Testis (tissue), 3 donors: Measurements from ENCODE around the gene TRABD2B. TPM values are rescaled to one million over a fixed set of nuclear protein-coding genes. Genes with fewer than 3 reads are reported as not detected.
A peak's percentile ranks its signal among the peaks of the same experiment; 100 is the strongest.

Experiments used
- DNase-seq: peaks from one replicate; pipeline ENCODE4 v3.0.0-alpha.2; 2019
- H3K27ac ChIP-seq, 2 donors: fragments of 200-600 bp; sonication (generic); one replicate each; pipeline ENCODE4 v1.5.1; 2019
- H3K27me3 ChIP-seq: fragments of 200-600 bp; sonication (generic); one replicate; pipeline ENCODE4 v1.5.1; 2019
- H3K36me3 ChIP-seq: fragments of 200-600 bp; sonication (generic); one replicate; pipeline ENCODE4 v1.5.1; 2017; ENCODE audit warnings: low read depth; ENCODE audit errors: missing control alignments
- H3K4me1 ChIP-seq: fragments of 200-600 bp; sonication (generic); one replicate; pipeline ENCODE4 v1.5.1; 2019
- H3K4me3 ChIP-seq, 2 donors: fragments of 200-600 bp; sonication (generic); one replicate each; pipeline ENCODE4 v1.5.1; 2017 to 2019
- H3K9me3 ChIP-seq: fragments of 200-600 bp; sonication (generic); one replicate; pipeline ENCODE4 v1.5.1; 2017
- CTCF ChIP-seq, 3 experiments: fragments of 450-650 bp in 2 of 3; fragments of 200-600 bp in 1 of 3; sonication (generic) in 1 of 3; IDR thresholded peaks; one replicate each; pipeline ENCODE4 v1.5.1; 2016 to 2019; ENCODE audit warnings: antibody characterized with exemption in 3 of 3, mild to moderate bottlenecking in 2 of 3, moderate library complexity in 1 of 3
- POLR2A ChIP-seq: fragments of 450-650 bp; IDR thresholded peaks from one replicate; pipeline ENCODE4 v1.6.1; 2017; ENCODE audit warnings: antibody characterized with exemption, mild to moderate bottlenecking, moderate library complexity
- WGBS, 2 donors: methylation state at CpG; one replicate each; pipeline ENCODE4 v1.1.5; 2018; 5-methylcytosine and 5-hydroxymethylcytosine counted together
- intact Hi-C: fragments of 100-400 bp; cut with DNase I; formaldehyde crosslinking; loops from one replicate; pipeline ENCODE4 v1.15.1; 2023; ENCODE audit warnings: low total_unique reads
- polyA plus RNA-seq: library from polyadenylated mRNA; stranded (reverse); fragments of 350-450 nt; fragmentation: Illumina TruSeq; extraction: RNeasy Lipid Tissue Mini Kit (QIAGEN cat#74804); gene quantifications from one replicate; pipeline ENCODE4 v1.2.3, GENCODE V29; 2014; ENCODE audit warnings: low read depth, low replicate concordance; ENCODE audit not compliant: insufficient read depth
- total RNA-seq, 2 donors: library from RNA; depleted of rRNA; stranded (reverse); fragments of >200 nt; gene quantifications; one replicate each; pipeline ENCODE4 v1.2.3, GENCODE V29; 2016

The TRABD2B gene
- total and polyA plus RNA-seq, 3 donors from 2014 or later: 1.9 to 2.7 (median 2.0) TPM

- DNase-seq: peak; percentile 28
- intact Hi-C loops: no loop called here
- TF ChIP-seq CTCF (IDR thresholded peaks at IDR 0.05) (no peak), POLR2A (no peak)
- Histone ChIP-seq H3K36me3 (no peaks in the 10 kb centered on the region), H3K27me3 (no peaks in the 10 kb centered on the region), H3K4me3 (no peak overlapping the region), H3K27ac (no peak overlapping the region), H3K4me1 (peaks cover 7% of the 10 kb centered on the region), H3K9me3 (no peaks in the 10 kb centered on the region)
- 61 to 69% methylated on average over 9 of the region's 9 CpGs for WGBS, 2 donors
These were observed 62.9 kb downstream of the TRABD2B start for GRCh38 chr1:47934243-47934805.

- intact Hi-C loops: no loop called here
- 86 to 90% methylated on average over 6 of the region's 6 CpGs for WGBS, 2 donors
- TF ChIP-seq POLR2A (no peak), CTCF (IDR thresholded peaks at IDR 0.05) (no peak)
These were observed 64.4 kb downstream of the TRABD2B start for GRCh38 chr1:47932743-47933142.

GRCh38 chr1:47931395-47931794 lies 65.8 kb downstream of the TRABD2B start:
- Histone ChIP-seq H3K9me3 (no peaks in the 10 kb centered on the region), H3K27ac (no peak overlapping the region), H3K27me3 (no peaks in the 10 kb centered on the region), H3K36me3 (no peaks in the 10 kb centered on the region), H3K4me1 (peaks cover 7% of the 10 kb centered on the region), H3K4me3 (no peak overlapping the region)
- 76 to 83% methylated on average over 4 to 5 of the region's 5 CpGs for WGBS, 2 donors
- DNase-seq: no peak
- TF ChIP-seq CTCF (IDR thresholded peaks at IDR 0.05): no peak
- no peak for TF ChIP-seq POLR2A
- intact Hi-C loops: no loop called here

More at GRCh38 chr1:47932743-47933142, 64.4 kb downstream of the TRABD2B start:
- no peak for DNase-seq
- Histone ChIP-seq H3K4me3 (no peak overlapping the region), H3K4me1 (peaks cover 7% of the 10 kb centered on the region), H3K27me3 (no peaks in the 10 kb centered on the region), H3K9me3 (no peaks in the 10 kb centered on the region), H3K27ac (no peak overlapping the region), H3K36me3 (no peaks in the 10 kb centered on the region)

GRCh38 chr1:47930210-47930840 lies 66.9 kb downstream of the TRABD2B start:
- H3K9me3 ChIP-seq: no peaks in the 10 kb centered on the region
- no peak for DNase-seq
- TF ChIP-seq CTCF (IDR thresholded peaks at IDR 0.05) (no peak), POLR2A (no peak)
- no peak overlapping the region for H3K27ac ChIP-seq
- intact Hi-C loops: no loop called here
- H3K27me3 ChIP-seq: no peaks in the 10 kb centered on the region
- 44 to 51% methylated on average over 7 of the region's 7 CpGs for WGBS, 2 donors
- no peaks in the 10 kb centered on the region for H3K36me3 ChIP-seq
- no peak overlapping the region for H3K4me3 ChIP-seq
- peaks cover 7% of the 10 kb centered on the region for H3K4me1 ChIP-seq

GRCh38 chr1:47927165-47927564 lies 70.0 kb downstream of the TRABD2B start:
- H3K27ac ChIP-seq: no peak overlapping the region
- TF ChIP-seq POLR2A (no peak), CTCF (IDR thresholded peaks at IDR 0.05) (no peak)
- H3K4me3 ChIP-seq: no peak overlapping the region
- no peaks in the 10 kb centered on the region for H3K27me3 ChIP-seq
- H3K9me3 ChIP-seq: no peaks in the 10 kb centered on the region
- no peaks in the 10 kb centered on the region for H3K36me3 ChIP-seq
- 85 to 86% methylated on average over 5 to 6 of the region's 6 CpGs for WGBS, 2 donors
- DNase-seq: no peak
- intact Hi-C loops: no loop called here
- peaks cover 7% of the 10 kb centered on the region for H3K4me1 ChIP-seq
